Retinal pigment epithelial cell (primary cell): ENCODE measurements around the gene KIAA0232.

Experiments
- DNase-seq: peaks from one replicate; pipeline ENCODE4 v3.0.0-alpha.2; 2010; ENCODE audit warnings: low read depth
- H3K4me3 ChIP-seq: 2 replicates; pipeline ENCODE4 v1.5.1; 2011; ENCODE audit warnings: mild to moderate bottlenecking, low read length, control low read depth, moderate library complexity
- CTCF ChIP-seq: conservative IDR thresholded peaks from 2 replicates; pipeline ENCODE4 v1.5.1; 2011; ENCODE audit warnings: low read depth, low read length, control low read depth, inconsistent platforms

KIAA0232 gene

DNA sequence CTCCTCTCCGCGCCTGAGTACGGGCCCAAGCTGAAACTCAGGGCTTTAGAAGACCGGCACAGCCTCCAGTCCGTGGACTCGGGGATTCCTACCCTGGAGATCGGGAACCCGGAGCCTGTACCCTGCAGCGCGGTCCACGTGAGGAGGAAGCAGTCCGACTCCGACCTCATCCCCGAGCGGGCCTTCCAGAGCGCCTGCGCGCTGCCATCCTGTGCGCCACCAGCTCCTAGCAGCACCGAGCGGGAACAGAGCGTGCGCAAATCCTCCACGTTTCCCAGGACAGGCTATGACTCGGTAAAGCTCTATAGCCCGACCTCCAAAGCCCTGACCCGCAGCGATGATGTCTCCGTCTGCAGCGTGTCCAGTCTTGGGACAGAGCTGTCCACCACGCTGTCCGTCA is 141.0 kb downstream of the KIAA0232 start:
- H3K4me3 ChIP-seq = no peak overlapping the region
- TF ChIP-seq CTCF = no peak
- DNase-seq = no peak

DNA sequence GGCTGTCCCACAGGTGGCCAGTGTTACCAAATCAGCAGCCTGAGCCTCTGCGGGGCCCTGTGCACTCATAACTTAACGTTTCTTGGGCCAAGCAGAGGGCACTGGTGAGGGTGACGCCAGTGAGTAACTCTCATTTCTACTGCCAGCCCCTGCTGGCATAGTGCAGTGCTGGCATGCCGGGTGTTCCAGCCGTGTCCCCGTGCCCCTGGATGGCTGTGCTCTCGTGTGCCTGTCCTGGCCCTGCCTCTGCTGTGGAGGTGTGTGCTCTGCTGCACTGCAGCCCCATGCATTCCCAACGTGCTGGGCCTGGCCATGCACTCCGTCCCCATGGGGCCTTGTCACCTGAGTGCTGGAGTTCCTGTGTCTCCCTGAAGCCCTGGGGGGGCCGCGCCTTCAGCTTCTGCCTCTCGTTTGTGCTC is 141.8 kb downstream of the KIAA0232 start:
- no peak for TF ChIP-seq CTCF
- no peak overlapping the region for H3K4me3 ChIP-seq
- no peak for DNase-seq

- no peak for DNase-seq
- TF ChIP-seq CTCF = no peak
- no peak overlapping the region for H3K4me3 ChIP-seq
These were observed 142.9 kb downstream of the KIAA0232 start for GRCh38 chr4:6925357-6925836.

DNA sequence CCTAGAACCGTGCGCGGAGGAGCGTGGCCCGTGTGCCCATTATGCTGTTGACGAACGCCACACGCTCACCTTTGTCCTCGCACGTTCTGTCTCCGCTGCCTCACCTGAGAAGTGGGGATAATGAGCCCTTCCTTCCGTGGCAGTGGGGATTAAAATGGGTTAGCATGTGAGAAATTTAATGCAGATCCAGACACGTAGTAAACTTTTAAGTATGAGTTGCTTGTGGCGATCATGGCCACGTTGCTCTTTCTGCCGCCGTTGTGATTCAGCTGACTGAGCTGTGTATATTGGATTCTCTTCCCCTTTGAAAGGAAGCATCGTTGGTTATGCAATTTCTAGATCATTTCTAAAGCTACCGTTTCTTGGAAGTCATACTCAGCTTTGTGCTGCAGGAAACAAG is 143.6 kb downstream of the KIAA0232 start:
- no peak overlapping the region for H3K4me3 ChIP-seq
- no peak for DNase-seq
- no peak for TF ChIP-seq CTCF

DNA sequence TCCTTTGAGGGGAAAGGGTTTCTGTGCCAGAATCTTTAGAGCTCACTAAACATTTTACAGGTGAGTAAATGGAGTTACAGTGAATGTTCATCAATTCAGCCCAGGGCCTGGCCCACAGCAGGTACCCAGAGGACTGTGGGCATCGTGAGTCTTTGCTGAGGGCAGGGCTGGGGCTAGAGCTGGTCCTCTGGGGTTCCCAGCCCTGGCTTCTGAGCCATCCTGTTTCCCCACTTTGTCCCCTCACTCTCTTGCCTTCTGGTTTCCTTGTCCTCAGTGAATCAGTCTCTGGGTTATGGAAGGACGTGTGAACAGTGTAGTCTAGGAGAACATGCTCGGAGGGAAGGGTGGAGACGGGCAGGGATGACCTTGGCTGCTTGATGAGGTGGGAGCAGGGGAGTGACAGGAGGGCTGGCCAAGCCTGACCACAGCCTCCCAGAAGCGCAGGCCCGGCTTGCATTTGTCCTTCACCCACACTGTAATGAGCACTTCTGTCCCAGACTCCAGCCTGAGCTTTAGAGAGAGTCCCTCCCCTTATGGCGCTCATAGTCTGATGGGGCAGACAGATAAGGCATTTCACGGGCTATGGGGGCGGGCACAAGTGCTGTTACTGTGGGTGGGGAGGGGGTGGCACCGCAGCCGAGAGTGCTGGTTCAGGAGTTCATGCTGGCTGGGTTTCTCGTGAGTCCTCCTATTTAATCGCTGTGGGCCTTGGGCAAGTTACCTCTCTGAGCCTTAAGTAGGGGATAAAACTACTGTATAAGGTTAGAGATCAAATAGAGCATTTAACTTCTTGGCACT is 144.4 kb downstream of the KIAA0232 start:
- H3K4me3 ChIP-seq = no peak overlapping the region
- TF ChIP-seq CTCF = no peak
- DNase-seq = peak; percentile 89

GRCh38 chr4:6928081-6928480 is 145.6 kb downstream of the KIAA0232 start:
- no peak for TF ChIP-seq CTCF
- no peak for DNase-seq
- H3K4me3 ChIP-seq = no peak overlapping the region

DNA sequence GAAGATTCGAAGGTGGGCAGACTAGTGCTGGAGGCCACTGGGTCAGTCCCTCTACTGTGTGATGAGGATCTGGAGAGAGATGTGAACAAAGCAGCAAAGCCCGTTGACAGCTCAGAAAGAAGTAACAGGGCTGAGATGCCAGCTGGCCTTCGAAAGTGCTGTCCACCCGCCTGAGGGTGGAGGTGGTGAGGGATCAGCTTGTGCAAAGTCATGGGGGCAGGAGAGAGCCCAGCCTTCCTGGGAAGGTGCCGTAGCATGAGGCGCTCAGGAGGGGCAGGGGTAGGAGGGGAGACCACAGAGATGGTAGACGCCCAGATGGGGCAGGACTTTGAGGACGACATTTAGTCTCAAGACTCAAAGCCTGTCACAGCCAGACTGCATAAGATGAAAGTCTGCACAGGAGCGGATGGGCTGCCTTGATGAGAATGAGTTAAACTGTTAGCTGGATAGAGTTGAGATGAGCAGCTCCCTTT is 146.8 kb downstream of the KIAA0232 start:
- H3K4me3 ChIP-seq = peak overlapping the region; percentile 29
- no peak for DNase-seq
- no peak for TF ChIP-seq CTCF
